Adipocyte (in vitro differentiated cells): ENCODE data around the gene RPL11.
"Not testable (repeated sequence)": the region's sequence is repeated elsewhere in the genome, so short reads cannot be mapped to it uniquely, and the experiment has no call there.

Source experiments
- DNase-seq: peaks from one replicate; pipeline ENCODE4 v3.0.0-alpha.2; 2015; ENCODE audit warnings: low read depth
- H3K27me3 ChIP-seq: replicated peaks from 2 replicates; pipeline ENCODE4 v1.7.0; 2013; ENCODE audit warnings: mild to moderate bottlenecking, low read length, moderate library complexity; ENCODE audit not compliant: control insufficient read depth, insufficient read depth
- H3K36me3 ChIP-seq: 2 replicates; pipeline ENCODE4 v1.7.0; 2013; ENCODE audit warnings: low read length, mild to moderate bottlenecking, moderate library complexity; ENCODE audit not compliant: control insufficient read depth, insufficient read depth, severe bottlenecking
- H3K4me1 ChIP-seq: 2 replicates; pipeline ENCODE4 v1.7.0; 2013; ENCODE audit warnings: mild to moderate bottlenecking, low read length, moderate library complexity; ENCODE audit not compliant: control insufficient read depth, insufficient read depth
- H3K4me3 ChIP-seq: 2 replicates; pipeline ENCODE4 v1.7.0; 2013; ENCODE audit warnings: mild to moderate bottlenecking, low read length, moderate library complexity
- H3K9ac ChIP-seq: 2 replicates; pipeline ENCODE4 v1.7.0; 2013; ENCODE audit warnings: mild to moderate bottlenecking, low read length, moderate library complexity
- H3K9me3 ChIP-seq: 2 replicates; pipeline ENCODE4 v1.7.0; 2013; ENCODE audit warnings: mild to moderate bottlenecking, low read length, moderate library complexity; ENCODE audit not compliant: control insufficient read depth

The RPL11 gene

GRCh38 chr1:23687680-23688079 is 3.9 kb upstream of the RPL11 start:
- H3K9me3 ChIP-seq, H3K36me3 ChIP-seq, H3K4me3 ChIP-seq, H3K4me1 ChIP-seq, H3K9ac ChIP-seq, DNase-seq: not testable (repeated sequence)
- peaks cover 12% of the 10 kb centered on the region for H3K27me3 ChIP-seq

GRCh38 chr1:23688281-23688680 is 3.3 kb upstream of the RPL11 start:
- not testable (repeated sequence) for DNase-seq, H3K36me3 ChIP-seq, H3K9me3 ChIP-seq, H3K4me1 ChIP-seq, H3K4me3 ChIP-seq, H3K27me3 ChIP-seq, H3K9ac ChIP-seq

- Histone ChIP-seq H3K4me1 (peaks cover 46% of the 10 kb centered on the region), H3K9me3 (no peaks in the 10 kb centered on the region), H3K9ac (peak overlapping the region; percentile 93), H3K4me3 (peak overlapping the region; percentile 87), H3K36me3 (peaks cover 49% of the 10 kb centered on the region), H3K27me3 (no peaks in the 10 kb centered on the region)
- peak; percentile 23 for DNase-seq
Measured at GRCh38 chr1:23692308-23692871, 784 bp downstream of the RPL11 start.

- H3K36me3 ChIP-seq: peaks cover 61% of the 10 kb centered on the region
Measured at GRCh38 chr1:23693599-23693998, 2.0 kb downstream of the RPL11 start.

GRCh38 chr1:23694371-23694770 is 2.8 kb downstream of the RPL11 start:
- Histone ChIP-seq H3K9me3 (no peaks in the 10 kb centered on the region), H3K4me1 (peaks cover 54% of the 10 kb centered on the region), H3K4me3 (peak overlapping the region; percentile 87), H3K36me3 (peaks cover 69% of the 10 kb centered on the region), H3K9ac (peak overlapping the region; percentile 93), H3K27me3 (no peaks in the 10 kb centered on the region)
- DNase-seq: no peak

More at GRCh38 chr1:23693599-23693998, 2.0 kb downstream of the RPL11 start:
- Histone ChIP-seq H3K27me3 (no peaks in the 10 kb centered on the region), H3K9ac (peak overlapping the region; percentile 93), H3K9me3 (no peaks in the 10 kb centered on the region), H3K4me3 (peak overlapping the region; percentile 87), H3K4me1 (peaks cover 50% of the 10 kb centered on the region)
- no peak for DNase-seq

- Histone ChIP-seq H3K36me3 (peaks cover 82% of the 10 kb centered on the region), H3K9me3 (no peaks in the 10 kb centered on the region), H3K9ac (peak overlapping the region; percentile 30), H3K4me1 (peaks cover 67% of the 10 kb centered on the region), H3K4me3 (no peak overlapping the region), H3K27me3 (no peaks in the 10 kb centered on the region)
- no peak for DNase-seq
Measured at GRCh38 chr1:23695667-23696066, 4.1 kb downstream of the RPL11 start.

GRCh38 chr1:23696335-23696989 is 4.9 kb downstream of the RPL11 start:
- Histone ChIP-seq H3K4me3 (peak overlapping the region; percentile 31), H3K9me3 (no peaks in the 10 kb centered on the region), H3K9ac (peak overlapping the region; percentile 30), H3K36me3 (peaks cover 90% of the 10 kb centered on the region), H3K4me1 (peaks cover 75% of the 10 kb centered on the region), H3K27me3 (no peaks in the 10 kb centered on the region)
- DNase-seq: no peak

GRCh38 chr1:23698466-23698865 is 6.9 kb downstream of the RPL11 start:
- Histone ChIP-seq H3K4me3 (no peak overlapping the region), H3K4me1 (peaks cover 81% of the 10 kb centered on the region), H3K9ac (no peak overlapping the region), H3K36me3 (peaks cover 95% of the 10 kb centered on the region), H3K9me3 (no peaks in the 10 kb centered on the region), H3K27me3 (no peaks in the 10 kb centered on the region)
- DNase-seq: no peak

- no peak overlapping the region for H3K4me3 ChIP-seq
- H3K36me3 ChIP-seq: peaks cover 91% of the 10 kb centered on the region
- no peak overlapping the region for H3K9ac ChIP-seq
- H3K9me3 ChIP-seq: no peaks in the 10 kb centered on the region
- no peak for DNase-seq
- H3K27me3 ChIP-seq: no peaks in the 10 kb centered on the region
- H3K4me1 ChIP-seq: peaks cover 71% of the 10 kb centered on the region
Measured at GRCh38 chr1:23699280-23700179, 7.9 kb downstream of the RPL11 start.

GRCh38 chr1:23701310-23701709 is 9.7 kb downstream of the RPL11 start:
- peaks cover 84% of the 10 kb centered on the region for H3K36me3 ChIP-seq
- peak overlapping the region; percentile 59 for H3K4me3 ChIP-seq
- peaks cover 53% of the 10 kb centered on the region for H3K4me1 ChIP-seq
- peak overlapping the region; percentile 75 for H3K9ac ChIP-seq
- no peak for DNase-seq
- no peaks in the 10 kb centered on the region for H3K27me3 ChIP-seq
- H3K9me3 ChIP-seq: no peaks in the 10 kb centered on the region

- H3K4me3 ChIP-seq: peak overlapping the region; percentile 9
- H3K9ac ChIP-seq: peak overlapping the region; percentile 77
- DNase-seq: no peak
- no peaks in the 10 kb centered on the region for H3K27me3 ChIP-seq
- peaks cover 77% of the 10 kb centered on the region for H3K36me3 ChIP-seq
- no peaks in the 10 kb centered on the region for H3K9me3 ChIP-seq
- H3K4me1 ChIP-seq: peaks cover 46% of the 10 kb centered on the region
Measured at GRCh38 chr1:23701996-23702395, 10.4 kb downstream of the RPL11 start.
